Astrocyte (in vitro differentiated cells and primary cell): ENCODE data around the gene IFT20.

Experiments used
- EZH2 ChIP-seq: IDR thresholded peaks from 2 replicates; pipeline ENCODE4 v1.6.1; 2012; ENCODE audit warnings: mild to moderate bottlenecking, low read length, inconsistent platforms; ENCODE audit not compliant: insufficient read depth
- TF ChIP-seq, protein P1 (sequence below): IDR thresholded peaks from 2 replicates; pipeline ENCODE4 v1.5.1; 2011; ENCODE audit warnings: low read depth, mild to moderate bottlenecking, inconsistent platforms, low read length, moderate library complexity; ENCODE audit not compliant: insufficient read depth

- TF ChIP-seq, protein P1, sequence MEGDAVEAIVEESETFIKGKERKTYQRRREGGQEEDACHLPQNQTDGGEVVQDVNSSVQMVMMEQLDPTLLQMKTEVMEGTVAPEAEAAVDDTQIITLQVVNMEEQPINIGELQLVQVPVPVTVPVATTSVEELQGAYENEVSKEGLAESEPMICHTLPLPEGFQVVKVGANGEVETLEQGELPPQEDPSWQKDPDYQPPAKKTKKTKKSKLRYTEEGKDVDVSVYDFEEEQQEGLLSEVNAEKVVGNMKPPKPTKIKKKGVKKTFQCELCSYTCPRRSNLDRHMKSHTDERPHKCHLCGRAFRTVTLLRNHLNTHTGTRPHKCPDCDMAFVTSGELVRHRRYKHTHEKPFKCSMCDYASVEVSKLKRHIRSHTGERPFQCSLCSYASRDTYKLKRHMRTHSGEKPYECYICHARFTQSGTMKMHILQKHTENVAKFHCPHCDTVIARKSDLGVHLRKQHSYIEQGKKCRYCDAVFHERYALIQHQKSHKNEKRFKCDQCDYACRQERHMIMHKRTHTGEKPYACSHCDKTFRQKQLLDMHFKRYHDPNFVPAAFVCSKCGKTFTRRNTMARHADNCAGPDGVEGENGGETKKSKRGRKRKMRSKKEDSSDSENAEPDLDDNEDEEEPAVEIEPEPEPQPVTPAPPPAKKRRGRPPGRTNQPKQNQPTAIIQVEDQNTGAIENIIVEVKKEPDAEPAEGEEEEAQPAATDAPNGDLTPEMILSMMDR, result no peak
- TF ChIP-seq EZH2, result no peak
These were observed 6.2 kb upstream of the IFT20 start for GRCh38 chr17:28341516-28341915.
